ENCODE measurements around the gene KRT15.
"Not testable (repeated sequence)": the region's sequence is repeated elsewhere in the genome, so short reads cannot be mapped to it uniquely, and the experiment has no call there.

KRT15 gene

DNA sequence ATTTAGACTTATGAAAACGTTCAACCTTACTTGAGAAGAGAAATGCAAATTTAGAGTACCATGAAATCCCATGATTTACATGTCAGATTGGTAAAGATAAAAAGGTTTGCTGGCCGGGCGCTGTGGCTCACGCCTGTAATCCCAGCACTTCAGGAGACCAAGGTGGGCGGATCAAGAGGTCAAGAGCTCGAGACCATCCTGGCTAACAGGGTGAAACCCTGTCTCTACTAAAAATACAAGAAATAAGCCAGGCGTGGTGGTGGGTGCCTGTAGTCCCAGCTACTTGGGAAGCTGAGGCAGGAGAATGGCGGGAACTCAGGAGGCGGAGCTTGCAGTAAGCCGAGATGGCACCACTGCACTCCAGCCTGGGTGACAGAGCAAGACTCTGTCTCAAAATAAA lies 24.1 kb upstream of the KRT15 start:
- not testable (repeated sequence) for DNase-seq

DNA sequence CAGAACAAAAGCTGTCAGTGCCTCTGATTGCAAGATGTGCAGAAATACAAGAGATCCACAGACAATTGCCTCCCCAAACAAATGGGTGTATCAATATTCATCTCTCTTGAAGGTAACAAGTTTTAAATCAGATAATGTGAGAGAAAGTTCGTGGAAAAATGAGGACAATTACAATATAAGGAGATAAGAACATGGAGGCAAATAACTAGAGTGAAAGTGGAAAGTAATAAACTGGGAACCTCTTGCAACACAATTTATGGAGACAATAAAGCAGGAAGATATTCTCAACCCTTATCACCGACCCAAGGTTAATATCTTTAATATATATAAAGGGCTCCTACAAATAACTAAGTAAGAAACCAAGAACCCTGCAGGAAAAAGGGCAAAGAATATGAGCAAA lies 23.7 kb upstream of the KRT15 start:
- no peak for DNase-seq

DNA sequence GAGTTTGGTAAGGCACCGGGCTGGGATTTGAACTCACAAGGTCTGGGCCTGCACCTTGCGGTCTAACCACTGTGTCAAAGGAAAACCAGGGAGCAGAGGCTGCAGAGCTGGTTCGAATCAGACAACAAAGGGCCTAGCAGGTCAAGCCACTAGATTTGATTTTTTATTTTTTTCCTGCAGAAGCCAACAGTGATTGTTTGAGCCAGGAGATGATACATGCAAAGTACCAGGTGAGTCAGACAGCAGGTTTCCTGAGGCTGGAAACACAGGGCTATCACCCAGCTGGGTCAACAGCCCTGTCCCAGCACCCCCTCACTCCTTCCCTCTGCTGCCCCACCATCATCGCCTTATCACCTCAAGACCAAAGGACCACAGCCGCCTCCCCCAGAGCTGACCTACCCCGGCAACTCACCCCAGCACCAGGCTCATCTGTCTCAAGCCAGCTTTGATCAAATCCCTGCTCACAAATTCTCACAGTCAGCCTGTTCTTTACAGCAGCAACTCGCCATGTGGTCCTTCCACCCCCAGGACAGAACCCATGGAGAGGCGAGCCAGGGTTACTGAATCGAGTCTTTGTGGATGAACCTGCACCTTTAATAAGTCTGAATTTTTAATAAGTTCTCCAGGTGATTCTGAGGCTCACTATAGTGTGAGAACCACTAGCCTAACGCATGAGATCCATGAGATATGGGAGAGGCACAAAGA lies 22.4 kb upstream of the KRT15 start:
- DNase-seq = peak in 1 of 3 experiments; percentile 49

DNA sequence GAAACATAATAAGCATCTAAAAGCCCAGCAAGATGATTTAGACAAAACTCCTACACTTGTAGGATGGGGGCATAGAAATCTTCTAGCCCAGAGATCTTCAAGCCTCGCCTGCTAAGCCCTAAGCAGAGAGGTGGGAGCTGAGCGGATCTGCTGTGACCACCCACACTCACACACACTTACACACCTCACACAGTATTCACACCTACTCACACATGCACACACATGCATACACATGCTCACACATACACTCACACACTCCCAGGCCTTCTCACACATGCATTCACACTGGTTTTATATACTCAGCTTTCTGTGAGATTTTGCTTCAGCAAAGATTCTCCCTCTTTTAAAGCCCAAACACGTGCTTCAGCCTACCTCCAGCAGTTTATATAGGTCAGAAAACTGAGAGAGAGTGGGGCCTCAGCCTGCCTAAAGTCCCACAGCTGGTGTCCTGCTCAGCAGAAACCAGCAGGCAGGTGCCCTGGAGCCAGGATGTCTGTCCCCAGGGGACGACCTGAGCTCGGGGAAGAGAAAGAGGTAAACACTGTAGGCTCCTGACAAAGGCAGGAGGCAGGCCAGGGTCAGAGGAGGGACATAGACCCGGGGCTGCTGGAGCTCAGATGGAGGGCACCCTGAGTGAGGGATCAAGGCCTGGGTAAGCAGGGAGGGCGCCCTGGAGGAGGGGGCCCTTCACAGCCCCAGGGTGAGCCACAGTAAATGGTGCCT lies 21.4 kb upstream of the KRT15 start:
- peak; percentile 36 to 83 (median 65) for DNase-seq

DNA sequence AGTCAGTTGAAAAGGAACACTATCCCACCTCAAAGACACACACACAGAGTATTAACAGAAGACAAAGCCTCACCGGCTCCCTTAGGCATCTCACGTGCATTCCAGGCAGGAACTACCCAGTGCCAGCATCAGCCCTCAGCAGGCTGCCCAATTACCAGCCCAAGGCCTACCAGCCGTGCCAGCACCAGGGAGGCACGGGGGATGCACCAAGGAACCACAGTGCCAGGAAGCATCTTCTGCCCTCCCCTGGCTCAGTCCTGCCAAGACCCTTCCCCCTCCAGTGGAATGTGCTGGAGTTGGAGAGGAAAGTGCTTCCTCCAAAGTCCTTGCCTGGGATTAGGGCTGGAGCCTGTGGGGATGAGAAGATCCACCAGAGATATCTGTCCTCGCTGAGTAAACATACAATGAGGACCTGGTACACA lies 20.4 kb upstream of the KRT15 start:
- no peak for DNase-seq

DNA sequence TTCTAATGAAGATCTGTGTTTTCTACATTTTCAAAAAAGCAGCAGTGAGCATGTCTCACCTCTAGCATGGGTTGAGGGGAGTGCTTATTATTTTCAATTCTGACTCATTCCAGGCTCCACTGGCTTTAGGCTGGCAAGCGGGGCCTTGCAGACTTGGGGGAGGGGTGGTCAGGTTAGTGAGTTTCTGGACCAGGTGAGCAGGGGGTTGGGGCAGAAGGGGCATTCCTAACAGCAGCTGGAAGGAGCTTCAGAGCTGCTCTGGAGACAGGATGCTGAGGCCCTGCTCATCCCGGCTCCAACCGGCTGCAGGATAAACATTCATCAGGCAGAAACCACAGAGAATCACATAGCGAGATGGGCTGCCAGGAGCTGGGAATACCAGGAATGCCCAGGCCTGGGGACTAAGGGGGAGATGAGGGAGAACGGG lies 19.9 kb upstream of the KRT15 start:
- peak in 1 of 3 experiments; percentile 28 for DNase-seq

DNA sequence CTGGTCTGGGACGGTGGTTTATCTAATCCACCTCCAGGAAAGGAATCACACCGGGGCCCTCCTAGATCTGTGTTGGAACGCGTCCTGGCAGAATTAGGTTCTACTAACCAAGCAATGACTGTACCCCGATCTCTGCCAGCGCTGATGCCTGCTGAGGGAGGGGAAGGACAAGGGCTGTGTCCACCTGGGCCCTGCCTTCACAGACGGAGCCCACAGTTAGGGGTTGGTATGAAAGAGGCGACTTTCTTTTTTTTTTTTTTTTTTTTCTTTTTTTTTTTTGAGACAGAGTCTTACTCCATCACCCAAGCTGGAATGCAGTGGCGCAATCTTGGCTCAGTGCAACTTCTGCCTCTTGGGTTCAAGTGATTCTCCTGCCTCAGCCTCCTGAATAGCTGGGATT lies 19.3 kb upstream of the KRT15 start:
- DNase-seq = no peak

DNA sequence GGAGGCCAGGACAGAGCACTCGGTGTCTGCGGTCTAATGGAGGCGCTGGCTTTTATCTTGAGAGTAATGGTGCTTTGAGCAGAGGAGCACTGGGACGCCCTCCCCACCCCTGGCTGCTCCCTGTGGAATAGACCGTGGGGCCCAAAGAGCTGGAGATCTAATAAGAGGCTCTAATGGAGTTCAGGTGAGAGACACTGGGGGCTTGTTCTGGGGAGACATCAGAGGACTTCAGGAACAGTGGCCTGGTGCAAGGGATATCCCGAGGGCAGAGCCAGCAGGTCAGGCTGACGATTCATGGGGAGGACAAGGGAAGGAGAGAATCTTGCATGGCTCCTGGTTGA lies 18.9 kb upstream of the KRT15 start:
- DNase-seq = no peak

DNA sequence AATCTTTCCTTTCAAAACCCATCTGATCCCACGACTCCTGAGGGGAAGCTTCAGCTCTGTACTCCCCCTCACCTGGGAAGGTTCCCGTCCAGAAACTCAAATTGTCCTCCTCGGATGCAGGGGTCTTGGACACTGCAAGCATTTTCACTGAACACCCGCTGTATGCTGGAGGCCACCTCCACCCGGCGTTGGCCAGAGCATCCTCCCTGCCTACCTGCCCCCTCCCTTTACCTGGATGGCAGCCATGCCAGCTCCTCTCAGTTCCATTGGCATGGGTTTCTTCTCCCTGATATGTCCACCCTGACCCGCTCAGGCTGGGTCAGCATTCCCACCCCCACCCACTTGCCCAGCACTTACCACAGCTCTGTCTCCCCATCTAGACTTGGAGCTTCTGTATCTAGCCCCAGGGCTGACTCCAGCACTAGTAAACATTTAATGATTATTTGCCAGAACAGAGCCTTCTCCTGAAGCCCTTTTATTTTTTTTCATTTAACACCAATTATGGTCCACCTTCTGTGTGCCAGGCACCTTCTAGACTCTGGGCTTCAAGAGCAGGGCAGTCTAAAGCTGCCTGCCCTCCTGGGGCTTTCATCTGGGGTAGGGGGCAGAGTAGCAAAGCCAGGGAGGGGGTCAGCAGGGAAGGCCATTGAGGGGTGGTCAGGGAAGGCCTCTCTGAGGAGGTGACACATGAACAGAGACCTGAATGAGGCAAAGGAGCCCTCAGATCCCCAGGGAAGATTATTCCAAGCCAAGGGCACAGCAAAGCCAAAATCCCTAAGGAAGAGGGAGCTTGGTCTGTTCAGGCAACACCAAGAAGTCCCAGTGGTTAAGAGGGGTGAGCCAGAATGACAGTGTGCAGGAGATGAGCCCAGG lies 18.3 kb upstream of the KRT15 start:
- DNase-seq = no peak

DNA sequence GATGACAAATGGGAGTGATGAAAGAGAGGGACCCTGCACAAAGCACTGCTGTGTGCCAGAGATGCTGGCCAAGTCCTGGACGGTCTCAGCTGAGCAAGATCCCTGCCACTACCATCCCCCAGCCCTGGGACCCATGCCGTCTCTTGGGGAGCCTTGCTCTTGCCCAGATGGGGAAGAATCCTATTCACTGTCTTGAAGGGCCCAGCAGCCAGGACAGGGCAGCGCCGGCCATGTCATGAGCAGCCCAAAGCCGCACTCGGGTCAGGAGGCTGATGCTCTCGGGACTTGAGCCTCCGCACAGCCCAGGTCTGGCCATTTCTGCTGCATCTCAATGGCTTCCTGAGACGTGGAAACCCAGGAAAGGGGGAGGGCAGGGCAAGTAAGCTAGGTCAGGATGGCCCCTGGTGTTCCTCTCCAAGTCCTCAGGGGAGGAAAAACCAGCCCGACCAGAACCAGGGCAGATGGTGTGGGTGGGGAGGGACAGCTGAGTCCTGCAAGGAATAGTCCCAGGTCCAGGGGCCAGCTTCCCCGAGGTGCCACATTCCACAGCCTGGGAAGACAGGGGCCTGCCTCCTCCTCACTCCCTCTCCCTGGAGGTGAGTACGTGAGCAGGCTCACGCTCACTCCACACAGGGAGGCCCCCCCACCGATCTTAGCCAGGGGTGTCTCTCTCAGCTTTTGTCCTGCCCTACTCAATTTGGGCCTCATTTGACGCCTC lies 17.2 kb upstream of the KRT15 start:
- DNase-seq = peak in 1 of 3 experiments; percentile 8

DNA sequence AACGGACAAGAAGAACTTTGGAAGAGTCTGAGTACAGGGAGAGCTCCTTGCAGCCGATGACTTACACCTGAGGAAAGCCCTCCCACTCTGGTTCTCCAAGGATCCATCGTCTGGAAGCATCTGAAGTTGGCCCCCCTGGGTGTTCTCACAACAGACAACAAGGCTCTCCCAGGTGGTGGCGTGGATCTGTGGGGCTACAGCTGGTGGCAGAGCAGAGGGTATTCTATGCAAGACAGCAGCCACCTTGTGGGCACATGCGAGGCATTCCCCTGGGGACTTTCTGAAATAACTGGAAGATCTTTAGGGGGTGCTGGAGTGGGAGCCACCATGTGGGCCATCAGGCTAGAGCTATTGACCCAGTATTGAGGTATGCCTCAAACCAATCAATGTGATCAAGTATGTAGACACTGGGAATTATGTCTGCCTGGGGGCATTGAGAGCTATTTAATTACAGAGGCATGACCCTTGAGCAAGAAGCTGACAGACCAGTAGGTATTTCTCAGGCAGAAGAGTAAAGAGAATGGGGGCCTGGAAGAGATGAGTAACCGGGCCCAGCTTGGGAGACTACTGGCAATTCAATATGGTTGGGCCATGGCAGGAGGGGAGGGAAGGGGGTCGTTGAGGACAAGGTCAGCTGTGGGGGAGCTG lies 16.3 kb upstream of the KRT15 start:
- DNase-seq = no peak

DNA sequence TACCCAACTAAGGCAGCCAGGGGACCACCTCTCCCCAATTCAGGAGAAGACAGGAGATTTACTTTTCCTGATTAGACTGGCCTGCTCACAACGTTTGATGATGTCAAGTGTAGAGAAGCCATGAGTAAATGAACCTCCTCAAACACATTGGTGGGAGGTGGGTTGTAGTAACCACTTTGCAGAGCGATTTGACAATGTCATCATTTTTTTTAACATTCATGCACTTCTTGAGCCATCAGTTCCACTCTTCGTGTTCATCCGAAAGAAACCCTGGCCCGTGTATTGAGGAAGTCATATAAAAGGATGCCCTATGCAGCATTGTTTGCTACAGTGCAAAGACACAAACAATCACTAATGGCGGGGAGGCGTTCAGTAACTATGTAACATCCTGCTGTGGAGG lies 14.9 kb upstream of the KRT15 start:
- DNase-seq = no peak

DNA sequence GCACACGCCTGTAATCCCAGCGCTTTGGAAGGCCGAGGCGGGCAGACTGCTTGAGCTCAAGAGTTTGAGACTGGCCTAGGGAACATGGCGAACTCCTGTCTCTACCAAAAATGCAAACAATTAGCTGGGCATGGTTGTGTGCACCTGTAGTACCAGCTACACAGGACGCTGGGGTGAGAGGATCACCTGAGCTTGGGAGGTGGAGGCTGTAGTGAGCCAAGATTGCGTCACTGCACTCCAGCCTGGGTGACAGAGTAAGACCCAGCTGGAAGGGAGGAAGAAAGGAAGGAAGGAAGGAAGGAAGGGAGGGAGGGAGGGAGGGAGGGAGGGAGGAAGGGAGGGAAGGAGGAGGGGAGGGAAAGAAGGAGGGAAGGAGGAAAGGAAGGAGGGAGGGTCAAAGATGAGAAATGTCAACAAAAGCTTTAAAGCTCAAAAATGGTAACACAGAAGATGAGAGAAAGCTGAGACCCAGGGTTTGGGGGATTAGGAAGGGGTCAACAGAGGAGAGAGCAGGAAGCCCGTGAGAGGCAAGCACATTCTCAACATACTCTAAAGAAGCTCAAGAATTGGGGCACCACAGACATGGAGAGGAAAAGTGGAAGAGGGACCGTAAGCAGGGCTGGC lies 14.4 kb upstream of the KRT15 start:
- no peak for DNase-seq

DNA sequence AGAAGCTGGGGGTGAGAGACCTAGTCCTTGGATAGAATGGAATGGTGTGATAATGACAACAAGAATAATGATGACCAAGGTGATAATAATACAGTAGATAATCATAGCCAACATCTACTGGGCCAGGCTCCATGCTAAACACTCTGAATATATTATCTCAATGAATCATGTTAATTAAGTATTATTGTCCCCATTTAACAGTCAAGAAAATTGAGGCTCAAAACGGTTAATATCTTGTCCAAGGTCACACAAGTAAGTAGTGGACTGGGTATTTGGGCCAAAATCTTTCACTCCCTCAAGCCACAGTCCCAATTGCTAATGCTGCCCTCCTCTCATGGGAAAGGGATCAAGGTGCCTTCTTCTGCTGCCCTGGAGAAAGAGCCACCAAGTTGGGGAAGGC lies 13.3 kb upstream of the KRT15 start:
- no peak for DNase-seq

DNA sequence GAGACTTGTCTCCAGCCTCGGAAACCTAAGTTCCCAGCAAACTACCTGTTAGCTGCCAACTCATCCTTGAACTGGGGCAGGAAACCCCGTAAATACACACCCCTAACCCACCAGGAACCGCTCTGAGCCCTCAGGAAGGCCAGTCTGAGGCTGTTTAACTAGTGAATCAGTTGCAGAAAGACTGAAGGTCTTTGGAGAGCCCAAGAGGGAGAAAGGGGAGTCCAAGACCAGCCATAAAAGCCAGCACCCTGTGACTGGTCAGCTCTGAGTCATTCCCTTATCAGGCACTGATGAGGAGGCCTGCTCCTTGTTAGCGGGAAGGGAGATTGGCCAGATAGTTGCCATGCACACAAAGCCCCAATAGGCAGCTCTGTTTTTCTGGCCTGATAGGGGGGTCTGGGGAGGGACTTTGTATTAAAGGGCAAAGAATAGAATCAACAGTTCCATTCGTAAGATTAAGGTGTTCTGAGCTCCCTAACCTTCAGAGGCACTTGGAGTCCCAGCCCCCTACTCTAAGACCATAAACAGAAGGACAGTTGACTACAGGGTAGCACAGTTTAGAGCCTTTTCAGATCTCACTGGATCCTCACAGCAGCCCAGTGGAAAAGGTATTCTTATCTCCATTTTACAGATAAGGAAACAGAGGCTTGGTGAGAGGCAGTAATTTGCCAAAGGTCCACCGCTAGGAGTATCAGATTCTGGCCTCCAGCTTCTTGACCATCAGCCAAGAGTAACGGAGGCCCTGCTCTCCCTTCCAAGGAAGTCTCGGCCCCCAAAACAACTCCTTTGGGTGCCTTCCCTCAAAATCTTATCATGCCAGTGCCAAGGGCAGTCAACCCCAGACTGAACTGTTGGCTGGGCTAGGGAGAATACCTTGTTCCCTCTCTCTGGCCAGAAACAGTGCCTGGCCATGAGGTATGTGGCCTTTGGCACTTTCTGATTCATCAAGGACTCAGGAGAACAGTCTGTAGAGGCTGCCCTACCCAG lies 11.7 kb upstream of the KRT15 start:
- no peak for DNase-seq

DNA sequence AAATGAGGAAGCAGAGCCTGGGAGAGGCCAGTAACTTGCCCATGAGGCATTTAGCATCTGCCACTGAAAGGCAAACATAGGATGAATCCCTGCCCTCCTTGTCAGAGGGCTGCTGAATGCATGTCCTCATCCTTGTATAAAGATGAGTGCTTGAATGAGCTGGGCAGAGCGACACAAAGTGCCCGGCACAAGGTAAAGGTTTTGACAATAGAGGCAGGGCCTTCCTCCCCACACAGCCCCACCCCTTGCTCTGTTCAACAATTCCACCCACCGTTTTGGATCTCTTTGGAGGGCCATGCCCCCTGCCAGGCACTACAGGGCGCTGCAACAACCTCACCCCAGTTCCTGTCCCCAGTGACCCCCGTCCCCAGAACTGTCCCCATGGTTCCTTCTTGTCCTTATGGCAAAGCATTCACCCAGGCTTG lies 10.8 kb upstream of the KRT15 start:
- peak in 2 of 3 experiments; percentile 34 to 60 for DNase-seq

DNA sequence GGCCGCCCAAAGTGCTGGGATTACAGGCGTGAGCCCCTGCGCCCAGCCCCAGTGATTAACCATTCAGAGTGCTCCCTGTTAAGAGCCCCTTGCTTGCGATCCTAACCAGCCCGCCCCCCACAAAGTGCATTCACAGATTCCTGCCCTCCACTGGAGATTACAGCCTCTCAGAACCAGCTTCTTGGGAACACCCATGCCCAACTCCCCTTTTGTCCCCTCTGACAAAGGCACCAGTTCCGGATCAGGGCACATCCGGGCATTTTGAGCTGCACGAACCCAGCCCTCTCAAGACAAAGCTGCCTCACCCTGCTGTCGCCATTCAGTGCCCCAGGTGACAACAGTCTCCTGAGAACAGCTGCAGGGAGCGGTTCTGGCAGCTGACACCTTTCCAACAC lies 10.3 kb upstream of the KRT15 start:
- peak; percentile 36 to 61 (median 38) for DNase-seq

DNA sequence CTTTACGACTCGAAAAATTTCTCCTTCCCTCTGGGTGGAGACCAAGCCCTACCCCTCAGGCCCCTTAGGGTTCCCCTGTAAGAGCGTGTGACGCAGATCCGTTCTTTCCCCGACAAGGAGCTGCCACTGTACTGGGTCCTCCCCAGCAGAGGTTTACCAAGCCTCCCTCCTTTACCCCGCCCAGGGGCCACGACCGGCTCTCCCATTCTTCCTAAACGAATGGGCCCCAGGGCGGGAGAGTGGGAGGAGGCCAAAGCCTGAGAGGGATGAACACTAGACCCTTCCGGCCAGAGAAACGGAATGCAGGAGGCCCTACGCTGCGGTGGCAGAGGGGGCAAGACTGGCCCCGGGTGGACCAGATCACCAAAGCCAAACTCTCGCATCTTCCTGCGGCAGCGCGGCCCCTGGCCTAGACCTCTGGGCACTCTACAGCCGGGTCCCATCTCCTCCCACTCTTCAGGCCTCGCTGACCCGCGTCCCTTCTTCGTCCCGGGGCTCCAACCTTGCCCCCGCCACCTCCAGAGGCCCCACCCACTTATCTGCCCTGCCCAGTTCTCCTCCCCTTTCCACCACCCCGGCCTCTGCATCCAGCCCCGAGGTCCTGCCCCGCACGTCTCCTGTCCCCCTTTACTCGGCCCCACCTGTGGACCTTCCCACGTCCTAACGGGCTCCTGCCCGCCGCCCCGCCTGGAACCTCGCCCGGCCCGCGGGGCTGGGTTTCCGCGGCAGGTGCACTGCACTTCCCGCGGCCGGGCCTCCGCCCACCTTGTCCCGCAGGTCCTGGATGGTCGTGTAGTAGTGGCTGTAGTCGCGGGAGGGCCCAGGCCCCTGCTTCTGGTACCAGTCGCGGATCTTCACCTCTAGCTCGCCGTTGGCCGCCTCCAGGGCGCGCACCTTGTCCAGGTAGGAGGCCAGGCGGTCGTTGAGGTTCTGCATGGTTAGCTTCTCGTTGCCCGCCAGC lies 8.7 kb upstream of the KRT15 start:
- DNase-seq = peak in 2 of 3 experiments; percentile 55 to 77

DNA sequence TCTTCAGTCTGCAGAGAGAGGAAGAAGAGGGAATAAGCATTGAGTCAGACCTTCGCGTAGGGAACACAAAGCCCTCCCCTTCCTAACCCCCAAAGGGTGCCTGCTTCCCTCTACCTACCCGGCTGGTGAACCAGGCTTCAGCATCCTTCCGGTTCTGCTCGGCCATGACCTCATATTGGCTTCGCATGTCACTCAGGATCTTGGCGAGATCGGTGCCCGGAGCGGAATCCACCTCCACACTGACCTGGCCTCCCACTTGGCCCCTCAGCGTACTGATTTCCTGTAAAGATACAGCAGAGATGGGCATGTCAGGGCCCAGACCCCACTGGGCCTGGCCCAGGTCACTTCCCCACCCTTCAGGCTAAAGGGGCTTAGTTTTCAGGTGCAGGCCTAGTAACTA lies 5.6 kb upstream of the KRT15 start:
- no peak for DNase-seq
